COLO668 (cell line): ENCODE results near the gene ILF3.
"Not testable (repeated sequence)": the region's sequence is repeated elsewhere in the genome, so short reads cannot be mapped to it uniquely, and the experiment has no call there.

Experiments
- DNase-seq: peaks from one replicate; lab custom pipeline; 2025; ENCODE audit not compliant: unreplicated experiment; lab: John Stamatoyannopoulos, UW

Gene ILF3

GRCh38 chr19:10671922-10672321 lies 17.8 kb downstream of the ILF3 start:
- DNase-seq: not testable (repeated sequence)

GRCh38 chr19:10675214-10675613 lies 21.1 kb downstream of the ILF3 start:
- DNase-seq: not testable (repeated sequence)

GRCh38 chr19:10677751-10678150 lies 23.6 kb downstream of the ILF3 start:
- DNase-seq: no peak

GRCh38 chr19:10678813-10679212 lies 24.7 kb downstream of the ILF3 start:
- no peak for DNase-seq

- DNase-seq: no peak
These were observed 25.6 kb downstream of the ILF3 start for GRCh38 chr19:10679743-10680142.

GRCh38 chr19:10680545-10681135 lies 26.5 kb downstream of the ILF3 start:
- DNase-seq: no peak

GRCh38 chr19:10681658-10682057 lies 27.5 kb downstream of the ILF3 start:
- no peak for DNase-seq

GRCh38 chr19:10682397-10683063 lies 28.4 kb downstream of the ILF3 start:
- DNase-seq: no peak

GRCh38 chr19:10683064-10683426 lies 28.9 kb downstream of the ILF3 start:
- DNase-seq: no peak

GRCh38 chr19:10683582-10683981 lies 29.4 kb downstream of the ILF3 start:
- no peak for DNase-seq

- no peak for DNase-seq
These were observed 31.1 kb downstream of the ILF3 start for GRCh38 chr19:10685210-10685609.

- DNase-seq: no peak
These were observed 32.0 kb downstream of the ILF3 start for GRCh38 chr19:10686193-10686592.

- DNase-seq: peak; percentile 17
These were observed 32.7 kb downstream of the ILF3 start for GRCh38 chr19:10686661-10687517.

GRCh38 chr19:10687518-10688288 lies 33.6 kb downstream of the ILF3 start:
- DNase-seq: no peak

- DNase-seq: no peak
These were observed 34.6 kb downstream of the ILF3 start for GRCh38 chr19:10688545-10689280.

GRCh38 chr19:10690341-10690781 lies 36.2 kb downstream of the ILF3 start:
- DNase-seq: no peak

GRCh38 chr19:10691178-10691881 lies 37.2 kb downstream of the ILF3 start:
- DNase-seq: no peak

- no peak for DNase-seq
These were observed 37.7 kb downstream of the ILF3 start for GRCh38 chr19:10691883-10692282.

- DNase-seq: no peak
These were observed 38.6 kb downstream of the ILF3 start for GRCh38 chr19:10692673-10693264.
